GM21528 (cell line): ENCODE results near the gene ADAMTS9.

Experiments
- ATAC-seq: cut with Tn5 transposase; IDR thresholded peaks from one replicate; pipeline ENCODE4 v1.9.1; 2021; ENCODE audit warnings: mild to moderate bottlenecking, moderate library complexity; ENCODE audit not compliant: unreplicated experiment, low FRiP score

The ADAMTS9 gene

GRCh38 chr3:64625381-64625780 is 62.4 kb downstream of the ADAMTS9 start:
- no peak for ATAC-seq

- no peak for ATAC-seq
These were observed 64.7 kb downstream of the ADAMTS9 start for GRCh38 chr3:64623125-64623524.

GRCh38 chr3:64621726-64622395 is 65.9 kb downstream of the ADAMTS9 start:
- ATAC-seq, result no peak

GRCh38 chr3:64621275-64621674 is 66.5 kb downstream of the ADAMTS9 start:
- ATAC-seq, result no peak

- no peak for ATAC-seq
These were observed 67.8 kb downstream of the ADAMTS9 start for GRCh38 chr3:64620020-64620419.

- ATAC-seq, result no peak
These were observed 68.6 kb downstream of the ADAMTS9 start for GRCh38 chr3:64619216-64619615.

GRCh38 chr3:64617610-64618009 is 70.2 kb downstream of the ADAMTS9 start:
- no peak for ATAC-seq

- ATAC-seq, result no peak
These were observed 70.8 kb downstream of the ADAMTS9 start for GRCh38 chr3:64616953-64617352.

GRCh38 chr3:64612916-64613526 is 74.8 kb downstream of the ADAMTS9 start:
- ATAC-seq, result no peak

GRCh38 chr3:64612082-64612860 is 75.5 kb downstream of the ADAMTS9 start:
- no peak for ATAC-seq

GRCh38 chr3:64608741-64609140 is 79.1 kb downstream of the ADAMTS9 start:
- no peak for ATAC-seq

- ATAC-seq, result no peak
These were observed 80.7 kb downstream of the ADAMTS9 start for GRCh38 chr3:64607032-64607551.

GRCh38 chr3:64604313-64604712 is 83.5 kb downstream of the ADAMTS9 start:
- ATAC-seq, result no peak

- ATAC-seq, result no peak
These were observed 86.0 kb downstream of the ADAMTS9 start for GRCh38 chr3:64601824-64602223.

- ATAC-seq, result no peak
These were observed 87.4 kb downstream of the ADAMTS9 start for GRCh38 chr3:64600246-64600950.

GRCh38 chr3:64599651-64600050 is 88.1 kb downstream of the ADAMTS9 start:
- no peak for ATAC-seq

GRCh38 chr3:64595253-64595694 is 92.5 kb downstream of the ADAMTS9 start:
- no peak for ATAC-seq

GRCh38 chr3:64594134-64594533 is 93.7 kb downstream of the ADAMTS9 start:
- no peak for ATAC-seq

- ATAC-seq, result no peak
These were observed 94.5 kb downstream of the ADAMTS9 start for GRCh38 chr3:64593350-64593749.

GRCh38 chr3:64591615-64592014 is 96.2 kb downstream of the ADAMTS9 start:
- no peak for ATAC-seq

GRCh38 chr3:64588380-64588779 is 99.4 kb downstream of the ADAMTS9 start:
- no peak for ATAC-seq
